Mesothelial cell of epicardium (in vitro differentiated cells): Measurements from ENCODE around the gene MYO1G. TPM values are rescaled to one million over a fixed set of nuclear protein-coding genes. Genes with fewer than 3 reads are reported as not detected.
"Not testable (repeated sequence)": the region's sequence is repeated elsewhere in the genome, so short reads cannot be mapped to it uniquely, and the experiment has no call there.

Experiments used
- DNase-seq, 2 experiments: peaks; one replicate each; pipeline ENCODE4 v3.0.0; 2021; ENCODE audit warnings: low spot score in 2 of 2; ENCODE audit not compliant: unreplicated experiment in 2 of 2
- H3K27ac Mint-ChIP-seq: 2 replicates; pipeline ENCODE4 v1.8.0; 2021; ENCODE audit warnings: mixed read lengths
- H3K27me3 Mint-ChIP-seq: 2 replicates; pipeline ENCODE4 v1.8.0; 2021; ENCODE audit warnings: low read depth, mixed read lengths
- H3K36me3 Mint-ChIP-seq: 2 replicates; pipeline ENCODE4 v1.8.0; 2021; ENCODE audit warnings: mixed read lengths
- H3K4me1 Mint-ChIP-seq: 2 replicates; pipeline ENCODE4 v1.8.0; 2021; ENCODE audit warnings: mixed read lengths
- H3K4me3 Mint-ChIP-seq: 2 replicates; pipeline ENCODE4 v1.8.0; 2021; ENCODE audit warnings: mild to moderate bottlenecking, moderate library complexity, mixed read lengths
- H3K9me3 Mint-ChIP-seq: 2 replicates; pipeline ENCODE4 v1.8.0; 2021; ENCODE audit warnings: mixed read lengths
- CTCF ChIP-seq: fragments of 200-600 bp; sonication (generic); IDR thresholded peaks from one replicate; pipeline ENCODE4 v1.5.0; 2021; ENCODE audit warnings: antibody characterized with exemption; ENCODE audit not compliant: unreplicated experiment
- total RNA-seq: library from RNA; stranded (reverse); gene quantifications from 3 replicates; pipeline ENCODE4 v1.2.1, GENCODE V29; 2021

The MYO1G gene
- total RNA-seq, 1 donor from 2014 or later: 0.65 TPM

- TF ChIP-seq CTCF: no peak
- Mint-ChIP-seq H3K4me3 (no peak overlapping the region), H3K27ac (no peak overlapping the region), H3K9me3 (no peaks in the 10 kb centered on the region), H3K36me3 (no peaks in the 10 kb centered on the region), H3K4me1 (peaks cover 16% of the 10 kb centered on the region), H3K27me3 (no peaks in the 10 kb centered on the region)
- DNase-seq: no peak
Measured at GRCh38 chr7:44995555-44996493, 17.0 kb upstream of the MYO1G start.

- Mint-ChIP-seq H3K9me3 (no peaks in the 10 kb centered on the region), H3K4me1 (peaks cover 24% of the 10 kb centered on the region), H3K36me3 (no peaks in the 10 kb centered on the region), H3K27me3 (no peaks in the 10 kb centered on the region), H3K4me3 (no peak overlapping the region), H3K27ac (no peak overlapping the region)
- DNase-seq: no peak
- no peak for TF ChIP-seq CTCF
Measured at GRCh38 chr7:44994877-44995554, 16.2 kb upstream of the MYO1G start.

- H3K27me3 Mint-ChIP-seq, H3K9me3 Mint-ChIP-seq, H3K4me3 Mint-ChIP-seq, H3K36me3 Mint-ChIP-seq, DNase-seq: not testable (repeated sequence)
- peak overlapping the region; percentile 50 for H3K27ac Mint-ChIP-seq
- peaks cover 33% of the 10 kb centered on the region for H3K4me1 Mint-ChIP-seq
Measured at GRCh38 chr7:44992004-44992795, 13.4 kb upstream of the MYO1G start.

GRCh38 chr7:44990109-44991023, 11.6 kb upstream of the MYO1G start:
- no peak for DNase-seq
- Mint-ChIP-seq H3K36me3 (no peaks in the 10 kb centered on the region), H3K27ac (peak overlapping the region; percentile 98), H3K4me3 (peak overlapping the region; percentile 17), H3K4me1 (peaks cover 48% of the 10 kb centered on the region), H3K9me3 (no peaks in the 10 kb centered on the region), H3K27me3 (no peaks in the 10 kb centered on the region)
- no peak for TF ChIP-seq CTCF

- H3K9me3 Mint-ChIP-seq: no peaks in the 10 kb centered on the region
- H3K36me3 Mint-ChIP-seq: peaks cover 11% of the 10 kb centered on the region
- H3K27me3 Mint-ChIP-seq: no peaks in the 10 kb centered on the region
- TF ChIP-seq CTCF: no peak
- no peak overlapping the region for H3K4me3 Mint-ChIP-seq
- H3K4me1 Mint-ChIP-seq: peaks cover 60% of the 10 kb centered on the region
- no peak for DNase-seq
- H3K27ac Mint-ChIP-seq: peak overlapping the region; percentile 98
Measured at GRCh38 chr7:44989132-44989531, 10.3 kb upstream of the MYO1G start.
